Lower lobe of right lung (tissue), 2 donors: ENCODE results near the gene PRELID1. TPM values are rescaled to one million over a fixed set of nuclear protein-coding genes. Genes with fewer than 3 reads are reported as not detected.

ENCODE experiments used
- ATAC-seq, 2 donors: fragments of 200-7000 bp; cut with Tn5 transposase; one replicate each; pipeline ENCODE4 v1.9.1; 2020 to 2022; ENCODE audit warnings: mild to moderate bottlenecking in 2 of 2, moderate library complexity in 2 of 2
- DNase-seq: peaks from one replicate; pipeline ENCODE4 v3.0.0-alpha.2; 2020
- H3K27ac ChIP-seq: fragments of 200-600 bp; one replicate; pipeline ENCODE4 v1.8.0; 2022
- H3K27me3 ChIP-seq: fragments of 200-600 bp; one replicate; pipeline ENCODE4 v1.8.0; 2022; ENCODE audit warnings: low read depth
- H3K36me3 ChIP-seq: fragments of 200-600 bp; one replicate; pipeline ENCODE4 v1.8.0; 2022; ENCODE audit warnings: mild to moderate bottlenecking
- H3K4me1 ChIP-seq: fragments of 200-600 bp; one replicate; pipeline ENCODE4 v1.8.0; 2022
- H3K4me3 ChIP-seq: fragments of 200-600 bp; one replicate; pipeline ENCODE4 v1.8.0; 2022; ENCODE audit warnings: mild to moderate bottlenecking
- H3K9me3 ChIP-seq: fragments of 200-600 bp; one replicate; pipeline ENCODE4 v1.8.0; 2022
- CTCF ChIP-seq: fragments of 200-600 bp; IDR thresholded peaks from one replicate; pipeline ENCODE4 v1.8.0; 2022; ENCODE audit warnings: antibody characterized with exemption, mild to moderate bottlenecking
- intact Hi-C: fragments of 100-400 bp; cut with DNase I; formaldehyde crosslinking; loops from one replicate; pipeline ENCODE4 v1.11.0; 2022
- total RNA-seq: library from RNA; stranded (reverse); fragmentation: NEBNext Ultra II Directional; extraction: Animal tissue kit (Norgen Biotek cat#: 25700); gene quantifications from one replicate; pipeline ENCODE4 v1.2.1, GENCODE V29; 2021
- donor health status: DM: no; HTN: yes; CAD: no; lungs with severe emphysema.

Gene PRELID1
- total RNA-seq, 1 donor from 2014 or later: 101 TPM

- H3K4me1 ChIP-seq: peaks cover 21% of the 10 kb centered on the region
Measured at GRCh38 chr5:177343777-177344176, 40.2 kb downstream of the PRELID1 start.

GRCh38 chr5:177344891-177345290 lies 41.3 kb downstream of the PRELID1 start:
- intact Hi-C loops: no loop called here
- Histone ChIP-seq H3K27me3 (no peaks in the 10 kb centered on the region), H3K27ac (no peak overlapping the region), H3K4me1 (peaks cover 32% of the 10 kb centered on the region), H3K9me3 (no peaks in the 10 kb centered on the region), H3K4me3 (no peak overlapping the region), H3K36me3 (peaks cover 78% of the 10 kb centered on the region)
- DNase-seq (peak; percentile 6), ATAC-seq (no peak)
- no peak for TF ChIP-seq CTCF

More at GRCh38 chr5:177343777-177344176, 40.2 kb downstream of the PRELID1 start:
- Histone ChIP-seq H3K9me3 (no peaks in the 10 kb centered on the region), H3K27me3 (no peaks in the 10 kb centered on the region), H3K27ac (no peak overlapping the region), H3K4me3 (no peak overlapping the region), H3K36me3 (peaks cover 75% of the 10 kb centered on the region)
- ATAC-seq: no peak
- intact Hi-C loops: no loop called here
- peak; percentile 10 for DNase-seq
- no peak for TF ChIP-seq CTCF

- TF ChIP-seq CTCF: no peak
- H3K27ac ChIP-seq: no peak overlapping the region
- DNase-seq (no peak), ATAC-seq (no peak)
- H3K9me3 ChIP-seq: no peaks in the 10 kb centered on the region
- peaks cover 43% of the 10 kb centered on the region for H3K4me1 ChIP-seq
- intact Hi-C loops: no loop called here
- no peaks in the 10 kb centered on the region for H3K27me3 ChIP-seq
- no peak overlapping the region for H3K4me3 ChIP-seq
- peaks cover 71% of the 10 kb centered on the region for H3K36me3 ChIP-seq
Measured at GRCh38 chr5:177346820-177347219, 43.2 kb downstream of the PRELID1 start.

GRCh38 chr5:177347699-177348098 lies 44.1 kb downstream of the PRELID1 start:
- H3K27ac ChIP-seq: no peak overlapping the region
- no peaks in the 10 kb centered on the region for H3K9me3 ChIP-seq
- peak; percentile 4 for DNase-seq
- peaks cover 43% of the 10 kb centered on the region for H3K4me1 ChIP-seq
- intact Hi-C loops: no loop called here
- no peak overlapping the region for H3K4me3 ChIP-seq
- peaks cover 62% of the 10 kb centered on the region for H3K36me3 ChIP-seq
- ATAC-seq: no peak
- no peak for TF ChIP-seq CTCF
- no peaks in the 10 kb centered on the region for H3K27me3 ChIP-seq

GRCh38 chr5:177349362-177349647 lies 45.7 kb downstream of the PRELID1 start:
- H3K4me1 ChIP-seq: peaks cover 43% of the 10 kb centered on the region

More at GRCh38 chr5:177349362-177349647, 45.7 kb downstream of the PRELID1 start:
- intact Hi-C loops: no loop called here
- no peak for ATAC-seq
- H3K27ac ChIP-seq: no peak overlapping the region
- TF ChIP-seq CTCF: no peak
- no peak for DNase-seq
- H3K4me3 ChIP-seq: no peak overlapping the region
- no peaks in the 10 kb centered on the region for H3K9me3 ChIP-seq
- H3K36me3 ChIP-seq: peaks cover 47% of the 10 kb centered on the region
- H3K27me3 ChIP-seq: no peaks in the 10 kb centered on the region
